Lower leg skin (tissue), 3 donors: Measurements from ENCODE around the gene NKAIN2.

Source experiments
- POLR2A ChIP-seq, 2 donors: fragments of 450-650 bp; IDR thresholded peaks; one replicate each; pipeline ENCODE4 v1.6.1; 2016 to 2017; ENCODE audit warnings: antibody characterized with exemption in 2 of 2, mild to moderate bottlenecking in 1 of 2, moderate library complexity in 1 of 2
- TF ChIP-seq, protein P1 (sequence below), 3 donors: fragments of 450-650 bp; IDR thresholded peaks; one replicate each; pipeline ENCODE4 v1.5.1; 2016; ENCODE audit warnings: antibody characterized with exemption in 3 of 3, mild to moderate bottlenecking in 3 of 3, moderate library complexity in 2 of 3

DNA sequence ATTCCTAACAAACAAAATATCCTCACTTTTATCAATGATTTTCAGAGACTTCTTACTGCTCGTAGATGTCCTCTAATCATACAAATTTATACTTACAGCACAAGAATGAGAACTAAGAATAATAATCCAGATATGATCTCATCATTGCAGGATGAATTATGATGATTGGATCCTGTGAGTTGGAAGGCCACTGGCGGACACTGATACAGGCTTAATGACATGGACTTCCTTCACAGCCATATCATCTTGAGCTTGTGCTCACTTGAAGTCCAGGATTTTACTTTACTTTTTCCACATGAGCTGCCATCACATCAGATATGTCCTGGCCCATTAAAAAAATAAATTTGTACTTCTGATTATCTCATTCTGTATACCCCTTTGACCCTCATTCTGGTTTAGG is 94.3 kb downstream of the NKAIN2 start:
- TF ChIP-seq, protein P1, sequence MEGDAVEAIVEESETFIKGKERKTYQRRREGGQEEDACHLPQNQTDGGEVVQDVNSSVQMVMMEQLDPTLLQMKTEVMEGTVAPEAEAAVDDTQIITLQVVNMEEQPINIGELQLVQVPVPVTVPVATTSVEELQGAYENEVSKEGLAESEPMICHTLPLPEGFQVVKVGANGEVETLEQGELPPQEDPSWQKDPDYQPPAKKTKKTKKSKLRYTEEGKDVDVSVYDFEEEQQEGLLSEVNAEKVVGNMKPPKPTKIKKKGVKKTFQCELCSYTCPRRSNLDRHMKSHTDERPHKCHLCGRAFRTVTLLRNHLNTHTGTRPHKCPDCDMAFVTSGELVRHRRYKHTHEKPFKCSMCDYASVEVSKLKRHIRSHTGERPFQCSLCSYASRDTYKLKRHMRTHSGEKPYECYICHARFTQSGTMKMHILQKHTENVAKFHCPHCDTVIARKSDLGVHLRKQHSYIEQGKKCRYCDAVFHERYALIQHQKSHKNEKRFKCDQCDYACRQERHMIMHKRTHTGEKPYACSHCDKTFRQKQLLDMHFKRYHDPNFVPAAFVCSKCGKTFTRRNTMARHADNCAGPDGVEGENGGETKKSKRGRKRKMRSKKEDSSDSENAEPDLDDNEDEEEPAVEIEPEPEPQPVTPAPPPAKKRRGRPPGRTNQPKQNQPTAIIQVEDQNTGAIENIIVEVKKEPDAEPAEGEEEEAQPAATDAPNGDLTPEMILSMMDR (IDR thresholded peaks at IDR 0.05) = no peak
- no peak for TF ChIP-seq POLR2A (IDR thresholded peaks at IDR 0.05)
